ENCODE measurements around the gene SCART1. TPM values are rescaled to one million over a fixed set of nuclear protein-coding genes. Genes with fewer than 3 reads are reported as not detected.
"Not testable (repeated sequence)": the region's sequence is repeated elsewhere in the genome, so short reads cannot be mapped to it uniquely, and the experiment has no call there.

SCART1 gene
- total RNA-seq, 1 experiment from 2014 or later = 0.73 TPM

DNA sequence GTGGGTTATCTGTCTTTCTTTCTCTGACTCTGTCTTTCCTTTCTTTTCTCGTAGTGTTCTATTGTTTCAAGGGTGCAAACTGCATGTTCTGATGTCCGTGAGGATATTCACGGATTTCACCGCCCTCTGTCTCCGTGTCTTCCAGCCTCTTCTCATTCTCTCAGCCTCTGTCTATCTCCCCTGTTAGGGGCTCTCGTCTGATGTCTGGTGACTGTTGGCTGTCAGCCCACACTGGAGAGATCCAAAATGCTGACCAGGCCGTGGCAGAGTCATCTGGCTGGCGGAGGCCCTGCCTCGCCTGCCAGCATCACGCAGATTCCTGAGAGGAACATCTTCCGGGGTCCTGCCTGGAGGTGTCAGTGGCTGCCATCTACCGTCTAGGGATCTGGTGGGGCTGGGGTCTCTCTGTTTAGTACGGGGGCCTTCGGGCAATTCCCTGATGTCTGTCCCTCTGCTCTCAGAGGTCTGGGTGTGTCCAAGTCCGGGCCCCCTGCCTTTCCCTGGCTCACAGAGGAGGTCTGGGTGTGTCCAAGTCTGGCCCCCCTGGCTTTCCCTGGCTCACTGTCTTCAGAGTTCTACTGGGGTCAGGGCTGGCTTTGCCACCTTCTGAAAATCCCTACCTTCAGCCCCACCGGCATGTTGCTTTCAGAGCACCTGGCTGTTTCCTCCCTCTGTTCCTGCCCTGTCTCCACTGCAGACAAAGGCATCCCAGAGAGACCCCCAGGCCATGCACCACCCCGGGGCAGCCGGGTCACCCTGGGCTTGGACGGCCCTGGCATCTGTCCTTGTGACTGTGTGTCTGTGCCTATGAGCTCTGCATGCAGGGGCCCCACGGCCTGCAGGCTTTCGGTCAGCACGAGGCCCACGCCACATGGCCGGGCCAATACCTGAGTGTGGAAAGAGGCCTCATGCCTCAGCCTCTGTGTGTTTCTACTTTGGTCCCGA is 14.0 kb upstream of the SCART1 start:
- intact Hi-C loops (cut with micrococcal nuclease; ENCODE audit: unreplicated experiment) = loop anchor here (1.0 to 5.0 kb wide), 2 partner anchors 81 to 168 kb away; no protein-coding TSS in a partner anchor
- H3K27me3 ChIP-seq (replicated peaks; ENCODE audit: control insufficient read depth, insufficient read depth, low read length) = no peaks in the 10 kb centered on the region
- CTCF ChIA-PET = interaction anchor here (1.1 kb wide), 3 partner anchors 21 to 118 kb away, joined by 3 to 5 read pairs (median 4); no protein-coding TSS in a partner anchor
- no peak overlapping the region for H3K4me3 ChIP-seq (ENCODE audit: low read depth, low read length)
- POLR2A ChIA-PET = no interaction called here
- DNase-seq = no peak
- H3K36me3 Mint-ChIP-seq (ENCODE audit: insufficient read depth, unreplicated experiment) = no peaks in the 10 kb centered on the region
- peaks cover 8% of the 10 kb centered on the region for H3K9me3 Mint-ChIP-seq (ENCODE audit: unreplicated experiment)
- TF ChIP-seq, protein P1, sequence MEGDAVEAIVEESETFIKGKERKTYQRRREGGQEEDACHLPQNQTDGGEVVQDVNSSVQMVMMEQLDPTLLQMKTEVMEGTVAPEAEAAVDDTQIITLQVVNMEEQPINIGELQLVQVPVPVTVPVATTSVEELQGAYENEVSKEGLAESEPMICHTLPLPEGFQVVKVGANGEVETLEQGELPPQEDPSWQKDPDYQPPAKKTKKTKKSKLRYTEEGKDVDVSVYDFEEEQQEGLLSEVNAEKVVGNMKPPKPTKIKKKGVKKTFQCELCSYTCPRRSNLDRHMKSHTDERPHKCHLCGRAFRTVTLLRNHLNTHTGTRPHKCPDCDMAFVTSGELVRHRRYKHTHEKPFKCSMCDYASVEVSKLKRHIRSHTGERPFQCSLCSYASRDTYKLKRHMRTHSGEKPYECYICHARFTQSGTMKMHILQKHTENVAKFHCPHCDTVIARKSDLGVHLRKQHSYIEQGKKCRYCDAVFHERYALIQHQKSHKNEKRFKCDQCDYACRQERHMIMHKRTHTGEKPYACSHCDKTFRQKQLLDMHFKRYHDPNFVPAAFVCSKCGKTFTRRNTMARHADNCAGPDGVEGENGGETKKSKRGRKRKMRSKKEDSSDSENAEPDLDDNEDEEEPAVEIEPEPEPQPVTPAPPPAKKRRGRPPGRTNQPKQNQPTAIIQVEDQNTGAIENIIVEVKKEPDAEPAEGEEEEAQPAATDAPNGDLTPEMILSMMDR (IDR thresholded peaks at IDR 0.05; ENCODE audit: insufficient read depth in 1 of 2, low read depth in 1 of 2, low read length in 1 of 2, severe bottlenecking in 1 of 2, unreplicated experiment in 1 of 2) = no peak
- peaks cover 4% of the 10 kb centered on the region for H3K27me3 Mint-ChIP-seq (ENCODE audit: insufficient read depth, unreplicated experiment)
- BruUV-seq (replicated peaks) = no TSS peak
- no peaks in the 10 kb centered on the region for H3K9me3 ChIP-seq
- no peak overlapping the region for H3K4me3 Mint-ChIP-seq (ENCODE audit: unreplicated experiment)
- no peaks in the 10 kb centered on the region for H3K36me3 ChIP-seq (ENCODE audit: control insufficient read depth, insufficient read depth, low read length)
- no peak overlapping the region for H3K27ac Mint-ChIP-seq (ENCODE audit: unreplicated experiment)
- H3K4me1 ChIP-seq = peaks cover 3% of the 10 kb centered on the region; the same call in 1 of the 2 replicates
- peaks cover 9% of the 10 kb centered on the region for H3K4me1 Mint-ChIP-seq (ENCODE audit: low read depth, unreplicated experiment)

DNA sequence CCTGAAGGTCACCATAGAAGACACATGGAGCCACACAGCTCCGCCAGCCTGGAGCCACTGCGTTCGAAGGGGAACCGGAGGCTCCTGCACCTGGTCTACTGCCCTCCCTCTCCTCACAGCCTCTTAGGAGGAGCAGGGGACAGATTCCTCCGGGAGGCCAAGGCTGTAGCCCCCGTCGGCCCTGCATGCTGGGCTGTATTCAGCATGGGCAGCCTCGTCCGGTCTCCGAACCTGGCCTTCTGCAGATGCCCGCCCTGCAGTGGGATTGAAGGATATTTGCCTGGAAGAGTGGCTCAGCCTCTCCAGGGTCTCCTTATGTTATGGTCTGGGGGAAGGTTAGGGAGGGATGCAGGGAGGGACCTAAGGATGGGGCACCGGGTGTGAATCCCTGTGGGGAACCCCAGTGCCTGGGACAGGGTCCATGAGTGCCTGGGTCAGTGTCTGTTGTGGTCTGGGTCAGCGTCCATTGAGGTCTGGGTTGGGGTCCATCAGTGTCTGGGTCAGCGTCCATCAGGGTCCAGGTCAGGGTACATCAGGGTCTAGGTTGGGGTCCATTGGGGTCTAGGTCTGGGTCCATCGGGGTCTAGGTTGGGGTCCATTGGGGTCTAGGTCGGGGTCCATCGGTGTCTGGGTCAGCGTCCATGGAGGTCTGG is 13.0 kb upstream of the SCART1 start:
- intact Hi-C loops (cut with micrococcal nuclease; ENCODE audit: unreplicated experiment) = no loop called here
- POLR2A ChIA-PET = no interaction called here
- peaks cover 4% of the 10 kb centered on the region for H3K27me3 Mint-ChIP-seq (ENCODE audit: insufficient read depth, unreplicated experiment)
- peaks cover 9% of the 10 kb centered on the region for H3K4me1 Mint-ChIP-seq (ENCODE audit: low read depth, unreplicated experiment)
- DNase-seq = no peak
- H3K27me3 ChIP-seq (replicated peaks; ENCODE audit: control insufficient read depth, insufficient read depth, low read length) = no peaks in the 10 kb centered on the region
- no peaks in the 10 kb centered on the region for H3K9me3 ChIP-seq
- CTCF ChIA-PET = no interaction called here
- H3K36me3 Mint-ChIP-seq (ENCODE audit: insufficient read depth, unreplicated experiment) = no peaks in the 10 kb centered on the region
- no peak overlapping the region for H3K4me3 ChIP-seq (ENCODE audit: low read depth, low read length)
- peaks cover 3% of the 10 kb centered on the region; the same call in 1 of the 2 replicates for H3K4me1 ChIP-seq
- TF ChIP-seq, protein P1 (IDR thresholded peaks at IDR 0.05; ENCODE audit: insufficient read depth in 1 of 2, low read depth in 1 of 2, low read length in 1 of 2, severe bottlenecking in 1 of 2, unreplicated experiment in 1 of 2) = no peak
- no peaks in the 10 kb centered on the region for H3K36me3 ChIP-seq (ENCODE audit: control insufficient read depth, insufficient read depth, low read length)
- peaks cover 1% of the 10 kb centered on the region for H3K9me3 Mint-ChIP-seq (ENCODE audit: unreplicated experiment)
- H3K27ac Mint-ChIP-seq (ENCODE audit: unreplicated experiment) = no peak overlapping the region
- no peak overlapping the region for H3K4me3 Mint-ChIP-seq (ENCODE audit: unreplicated experiment)
- BruUV-seq (replicated peaks) = no TSS peak

DNA sequence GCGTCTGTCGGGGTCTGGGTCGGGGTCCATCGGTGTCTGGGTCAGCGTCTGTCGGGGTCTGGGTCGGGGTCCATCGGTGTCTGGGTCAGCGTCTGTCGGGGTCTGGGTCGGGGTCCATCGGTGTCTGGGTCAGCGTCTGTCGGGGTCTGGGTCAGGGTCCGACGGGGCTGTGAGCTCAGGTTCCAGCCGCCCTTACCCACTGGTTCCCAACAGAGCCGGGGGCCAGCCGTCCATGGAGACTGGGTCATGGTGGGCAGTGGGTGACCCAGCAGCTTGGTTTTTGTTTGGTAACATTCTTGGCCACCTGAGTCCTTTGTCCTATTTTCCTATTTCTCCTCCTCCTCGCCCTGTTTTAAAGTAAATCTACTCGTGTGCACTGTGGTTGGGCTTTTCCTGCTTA is 12.4 kb upstream of the SCART1 start:
- H3K27ac Mint-ChIP-seq (ENCODE audit: unreplicated experiment); H3K9me3 Mint-ChIP-seq (ENCODE audit: unreplicated experiment); H3K36me3 Mint-ChIP-seq (ENCODE audit: insufficient read depth, unreplicated experiment); H3K4me1 ChIP-seq; H3K4me3 ChIP-seq (ENCODE audit: low read depth, low read length); POLR2A ChIA-PET; H3K27me3 Mint-ChIP-seq (ENCODE audit: insufficient read depth, unreplicated experiment); H3K4me3 Mint-ChIP-seq (ENCODE audit: unreplicated experiment); BruUV-seq (replicated peaks); H3K36me3 ChIP-seq (ENCODE audit: control insufficient read depth, insufficient read depth, low read length); intact Hi-C loops (cut with micrococcal nuclease; ENCODE audit: unreplicated experiment); DNase-seq; H3K27me3 ChIP-seq (replicated peaks; ENCODE audit: control insufficient read depth, insufficient read depth, low read length); H3K9me3 ChIP-seq; H3K4me1 Mint-ChIP-seq (ENCODE audit: low read depth, unreplicated experiment); CTCF ChIA-PET: not testable (repeated sequence)
